Neural progenitor cell (in vitro differentiated cells): Measurements from ENCODE around the gene PRDM16. TPM values are rescaled to one million over a fixed set of nuclear protein-coding genes. Genes with fewer than 3 reads are reported as not detected.

Experiments used
- DNase-seq: peaks from one replicate; pipeline ENCODE4 v3.0.0-alpha.2; 2016; ENCODE audit warnings: low spot score
- H2AFZ ChIP-seq: fragments of 200-600 bp; sonication (generic); replicated peaks from 2 replicates; pipeline ENCODE4 v1.6.1; 2016; ENCODE audit warnings: antibody characterized with exemption
- H3F3A ChIP-seq: fragments of 200-600 bp; sonication (generic); 2 replicates; pipeline ENCODE4 v1.6.1; 2016; ENCODE audit warnings: antibody characterized with exemption, low read depth
- H3K27ac ChIP-seq: fragments of 200-600 bp; sonication (generic); 2 replicates; pipeline ENCODE4 v1.5.1; 2016; ENCODE audit warnings: mild to moderate bottlenecking
- H3K27me3 ChIP-seq: fragments of 200-600 bp; sonication (generic); 2 replicates; pipeline ENCODE4 v1.6.1; 2016; ENCODE audit warnings: mild to moderate bottlenecking, moderate library complexity
- H3K36me3 ChIP-seq: fragments of 200-600 bp; sonication (generic); 2 replicates; pipeline ENCODE4 v1.5.1; 2016
- H3K4me1 ChIP-seq: fragments of 200-600 bp; sonication (generic); 2 replicates; pipeline ENCODE4 v1.6.1; 2016; ENCODE audit warnings: mixed run types
- H3K4me2 ChIP-seq: fragments of 200-600 bp; sonication (generic); 2 replicates; pipeline ENCODE4 v1.6.1; 2016
- H3K4me3 ChIP-seq: fragments of 200-600 bp; sonication (generic); 2 replicates; pipeline ENCODE4 v1.5.1; 2016
- H3K79me2 ChIP-seq: fragments of 200-600 bp; sonication (generic); 2 replicates; pipeline ENCODE4 v1.6.1; 2016; ENCODE audit warnings: low read depth
- H3K9ac ChIP-seq: fragments of 200-600 bp; sonication (generic); 2 replicates; pipeline ENCODE4 v1.6.1; 2016
- H3K9me3 ChIP-seq: fragments of 200-600 bp; sonication (generic); 2 replicates; pipeline ENCODE4 v1.5.1; 2016; ENCODE audit warnings: low read depth
- H4K20me1 ChIP-seq: fragments of 200-600 bp; sonication (generic); 2 replicates; pipeline ENCODE4 v1.6.1; 2016; ENCODE audit warnings: low read depth
- H3K27ac Mint-ChIP-seq: 3 replicates; pipeline ENCODE4 v1.8.0; 2021; ENCODE audit warnings: mixed read lengths
- H3K27me3 Mint-ChIP-seq: 2 replicates; pipeline ENCODE4 v1.8.0; 2022; ENCODE audit warnings: low read depth, mild to moderate bottlenecking, inconsistent platforms, moderate library complexity, mixed read lengths; ENCODE audit not compliant: insufficient read depth
- H3K36me3 Mint-ChIP-seq: 3 replicates; pipeline ENCODE4 v1.8.0; 2021; ENCODE audit warnings: mixed read lengths
- H3K4me1 Mint-ChIP-seq: 3 replicates; pipeline ENCODE4 v1.8.0; 2021; ENCODE audit warnings: mixed read lengths
- H3K4me3 Mint-ChIP-seq: 3 replicates; pipeline ENCODE4 v1.8.0; 2021; ENCODE audit warnings: mild to moderate bottlenecking, moderate library complexity, mixed read lengths
- H3K9me3 Mint-ChIP-seq: 3 replicates; pipeline ENCODE4 v1.8.0; 2020; ENCODE audit warnings: mixed read lengths
- EZH2 ChIP-seq: fragments of 200-600 bp; sonication (generic); IDR thresholded peaks from 2 replicates; pipeline ENCODE4 v1.6.1; 2017; ENCODE audit warnings: antibody characterized with exemption, mild to moderate bottlenecking, moderate library complexity
- EZH2phosphoT487 ChIP-seq: fragments of 200-600 bp; sonication (generic); IDR thresholded peaks from 2 replicates; pipeline ENCODE4 v1.6.1; 2017; ENCODE audit warnings: antibody characterized with exemption
- total RNA-seq: library from RNA; depleted of rRNA; stranded (reverse); fragments of >200 nt; gene quantifications from 2 replicates; pipeline ENCODE4 v1.2.3, GENCODE V29; 2015; ENCODE audit warnings: low replicate concordance
- TF ChIP-seq, protein P1 (sequence below): fragments of 200-600 bp; sonication (generic); IDR thresholded peaks from 2 replicates; pipeline ENCODE4 v1.5.1; 2017; ENCODE audit warnings: antibody characterized with exemption, mild to moderate bottlenecking

PRDM16 gene
- total RNA-seq, 1 donor from 2014 or later: 1.9 TPM

DNA sequence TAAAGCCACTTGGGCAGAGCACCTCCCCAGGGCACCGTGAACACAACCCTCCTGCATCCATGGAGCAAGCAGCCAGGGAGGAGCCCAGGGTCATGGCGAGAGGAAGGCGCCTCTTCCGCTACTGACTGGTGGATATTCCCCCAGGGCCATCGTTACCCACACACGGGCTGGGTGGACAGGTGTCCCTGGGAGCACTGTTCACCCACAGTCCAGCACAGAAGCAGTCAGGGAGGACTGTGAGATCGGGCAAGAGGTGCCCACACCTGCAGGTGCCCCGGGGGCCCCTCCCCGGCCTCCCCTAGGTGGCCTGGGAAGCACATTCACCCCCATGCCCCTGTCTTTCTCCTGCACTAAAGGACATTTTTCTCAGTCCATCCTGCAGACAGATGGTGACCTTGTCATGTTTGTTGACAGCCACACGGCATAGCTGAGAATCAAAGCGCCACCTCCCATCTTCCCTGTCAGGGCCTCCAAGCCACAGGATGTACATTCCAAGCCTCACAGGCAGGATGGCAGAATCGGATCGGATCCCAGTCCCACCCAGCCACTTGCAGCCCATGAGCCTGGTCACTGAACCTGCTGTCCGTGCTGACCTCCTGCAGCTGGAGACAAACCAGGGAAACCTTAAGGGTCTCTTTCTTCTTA lies 160.2 kb downstream of the PRDM16 start:
- Histone ChIP-seq H4K20me1 (peaks cover 10% of the 10 kb centered on the region), H2AFZ (no peak overlapping the region), H3K79me2 (no peaks in the 10 kb centered on the region), H3K4me1 (peaks cover 31% of the 10 kb centered on the region), H3K9ac (no peak overlapping the region), H3K27ac (no peak overlapping the region), H3K4me2 (no peak overlapping the region), H3F3A (peaks cover 6% of the 10 kb centered on the region), H3K9me3 (no peaks in the 10 kb centered on the region), H3K27me3 (no peaks in the 10 kb centered on the region), H3K4me3 (no peak overlapping the region), H3K36me3 (no peaks in the 10 kb centered on the region)
- no peak overlapping the region for H3K27ac Mint-ChIP-seq
- DNase-seq: no peak
- TF ChIP-seq, protein P1, sequence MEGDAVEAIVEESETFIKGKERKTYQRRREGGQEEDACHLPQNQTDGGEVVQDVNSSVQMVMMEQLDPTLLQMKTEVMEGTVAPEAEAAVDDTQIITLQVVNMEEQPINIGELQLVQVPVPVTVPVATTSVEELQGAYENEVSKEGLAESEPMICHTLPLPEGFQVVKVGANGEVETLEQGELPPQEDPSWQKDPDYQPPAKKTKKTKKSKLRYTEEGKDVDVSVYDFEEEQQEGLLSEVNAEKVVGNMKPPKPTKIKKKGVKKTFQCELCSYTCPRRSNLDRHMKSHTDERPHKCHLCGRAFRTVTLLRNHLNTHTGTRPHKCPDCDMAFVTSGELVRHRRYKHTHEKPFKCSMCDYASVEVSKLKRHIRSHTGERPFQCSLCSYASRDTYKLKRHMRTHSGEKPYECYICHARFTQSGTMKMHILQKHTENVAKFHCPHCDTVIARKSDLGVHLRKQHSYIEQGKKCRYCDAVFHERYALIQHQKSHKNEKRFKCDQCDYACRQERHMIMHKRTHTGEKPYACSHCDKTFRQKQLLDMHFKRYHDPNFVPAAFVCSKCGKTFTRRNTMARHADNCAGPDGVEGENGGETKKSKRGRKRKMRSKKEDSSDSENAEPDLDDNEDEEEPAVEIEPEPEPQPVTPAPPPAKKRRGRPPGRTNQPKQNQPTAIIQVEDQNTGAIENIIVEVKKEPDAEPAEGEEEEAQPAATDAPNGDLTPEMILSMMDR: no peak
- TF ChIP-seq EZH2phosphoT487: no peak
- no peak for TF ChIP-seq EZH2
- H3K4me1 Mint-ChIP-seq: peaks cover 72% of the 10 kb centered on the region
- H3K9me3 Mint-ChIP-seq: no peaks in the 10 kb centered on the region
- H3K4me3 Mint-ChIP-seq: no peak overlapping the region
- H3K36me3 Mint-ChIP-seq: peaks cover 2% of the 10 kb centered on the region
- H3K27me3 Mint-ChIP-seq: peaks cover 28% of the 10 kb centered on the region

DNA sequence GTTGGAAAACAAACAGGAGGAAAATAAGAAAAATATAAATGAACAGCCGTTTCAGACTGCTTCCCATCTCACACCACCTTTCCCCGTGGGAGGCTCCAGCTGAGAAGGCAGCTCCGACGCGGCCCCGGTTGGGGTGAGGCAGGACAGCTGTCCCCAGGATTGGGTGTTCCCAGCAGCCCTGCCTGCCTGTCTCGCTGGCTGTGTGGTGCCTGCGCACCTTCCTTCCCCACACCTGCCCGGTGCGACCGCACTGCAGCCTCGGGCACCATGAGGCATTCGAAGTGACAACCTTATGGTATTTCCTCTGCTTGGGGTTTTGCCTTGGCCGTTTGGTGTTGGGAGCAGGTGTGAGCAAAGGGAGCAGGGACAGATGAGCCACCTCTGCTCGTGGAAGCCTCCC lies 161.6 kb downstream of the PRDM16 start:
- H3K4me3 Mint-ChIP-seq: no peak overlapping the region
- DNase-seq: no peak
- Histone ChIP-seq H4K20me1 (peaks cover 10% of the 10 kb centered on the region), H3K27me3 (no peaks in the 10 kb centered on the region), H3K9ac (no peak overlapping the region), H3K4me2 (no peak overlapping the region), H3K4me1 (peaks cover 33% of the 10 kb centered on the region), H3K27ac (no peak overlapping the region), H3K4me3 (no peak overlapping the region), H2AFZ (no peak overlapping the region), H3K36me3 (no peaks in the 10 kb centered on the region), H3K9me3 (no peaks in the 10 kb centered on the region), H3K79me2 (no peaks in the 10 kb centered on the region), H3F3A (peaks cover 6% of the 10 kb centered on the region)
- no peak overlapping the region for H3K27ac Mint-ChIP-seq
- no peaks in the 10 kb centered on the region for H3K9me3 Mint-ChIP-seq
- peaks cover 61% of the 10 kb centered on the region for H3K4me1 Mint-ChIP-seq
- peaks cover 2% of the 10 kb centered on the region for H3K36me3 Mint-ChIP-seq
- TF ChIP-seq, protein P1: no peak
- TF ChIP-seq EZH2 (no peak), EZH2phosphoT487 (no peak)
- peaks cover 25% of the 10 kb centered on the region for H3K27me3 Mint-ChIP-seq

DNA sequence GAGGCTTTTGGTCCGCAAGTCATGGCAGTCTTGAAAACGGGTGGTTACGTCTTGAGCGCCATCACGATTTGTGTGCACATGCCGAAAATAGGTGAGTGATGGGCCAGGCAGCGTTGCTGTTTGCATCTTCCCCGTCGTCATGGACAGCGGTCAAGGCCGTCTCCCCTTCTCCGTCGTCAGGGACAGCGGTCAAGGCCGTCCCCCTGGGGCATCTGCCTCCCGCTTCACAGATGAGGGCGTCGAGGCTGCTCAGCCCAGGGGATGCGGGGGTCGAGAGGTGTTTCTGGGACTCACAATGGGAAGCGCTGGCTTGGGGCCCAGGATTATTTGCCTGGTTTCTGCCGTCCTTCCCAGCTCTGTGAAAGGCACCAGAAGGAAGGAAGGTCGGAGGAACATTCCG lies 162.2 kb downstream of the PRDM16 start:
- Histone ChIP-seq H3K4me2 (peak overlapping the region; percentile 31), H2AFZ (no peak overlapping the region), H3K4me1 (peaks cover 35% of the 10 kb centered on the region), H3K9me3 (no peaks in the 10 kb centered on the region), H3K36me3 (no peaks in the 10 kb centered on the region), H3F3A (peaks cover 6% of the 10 kb centered on the region), H3K9ac (no peak overlapping the region), H3K27me3 (no peaks in the 10 kb centered on the region), H4K20me1 (peaks cover 10% of the 10 kb centered on the region), H3K79me2 (no peaks in the 10 kb centered on the region), H3K27ac (no peak overlapping the region), H3K4me3 (no peak overlapping the region)
- H3K27ac Mint-ChIP-seq: no peak overlapping the region
- H3K36me3 Mint-ChIP-seq: peaks cover 2% of the 10 kb centered on the region
- no peaks in the 10 kb centered on the region for H3K9me3 Mint-ChIP-seq
- TF ChIP-seq EZH2phosphoT487: no peak
- TF ChIP-seq EZH2: no peak
- TF ChIP-seq, protein P1: no peak
- H3K27me3 Mint-ChIP-seq: peaks cover 25% of the 10 kb centered on the region
- DNase-seq: no peak
- H3K4me3 Mint-ChIP-seq: no peak overlapping the region
- peaks cover 60% of the 10 kb centered on the region for H3K4me1 Mint-ChIP-seq
